ENCODE data around the gene KDM3A.

GRCh38 chr2:86396291-86396785, 44.8 kb upstream of the KDM3A start:
- TF ChIP-seq POLR2A (IDR thresholded peaks at IDR 0.05; ENCODE audit: low read length) = no peak
- TF ChIP-seq GATA1 (IDR thresholded peaks at IDR 0.05; ENCODE audit: low read depth, low read length) = no peak
